HEK293T (cell line): ENCODE measurements around the gene INKA2.

Source experiments
- CTCF ChIA-PET: fragments of 350-600 bp; formaldehyde crosslinking; extraction: SDS; loops from one replicate; lab custom pipeline; 2021; ENCODE audit warnings: antibody characterized with exemption, inconsistent platforms; lab: Yijun Ruan, JAX
- POLR2A ChIA-PET: fragments of 350-600 bp; formaldehyde crosslinking; extraction: SDS; loops from one replicate; lab custom pipeline; 2020; ENCODE audit warnings: antibody characterized with exemption, inconsistent platforms; lab: Yijun Ruan, JAX
- DNase-seq: peaks from one replicate; pipeline ENCODE4 v3.0.0; 2012; ENCODE audit warnings: mixed read lengths; ENCODE audit errors: extremely low spot score
- ARNT ChIP-seq: fragments of 450-650 bp; IDR thresholded peaks from 2 replicates; pipeline ENCODE4 v1.6.1; 2017; ENCODE audit warnings: mild to moderate bottlenecking
- BHLHE40 ChIP-seq: fragments of 450-650 bp; IDR thresholded peaks from 2 replicates; pipeline ENCODE4 v1.6.1; 2016; ENCODE audit warnings: mild to moderate bottlenecking, moderate library complexity, borderline replicate concordance
- CTBP1 ChIP-seq: fragments of 450-650 bp; IDR thresholded peaks from 2 replicates; pipeline ENCODE4 v1.6.1; 2016; ENCODE audit warnings: borderline replicate concordance
- ELF4 ChIP-seq: fragments of 450-650 bp; IDR thresholded peaks from 2 replicates; pipeline ENCODE4 v1.6.1; 2017; ENCODE audit warnings: antibody characterized with exemption
- FOXA1 ChIP-seq: fragments of 450-650 bp; IDR thresholded peaks from 2 replicates; pipeline ENCODE4 v1.6.1; 2016; ENCODE audit warnings: mild to moderate bottlenecking
- FOXK2 ChIP-seq: fragments of 450-650 bp; IDR thresholded peaks from 2 replicates; pipeline ENCODE4 v1.6.1; 2016; ENCODE audit warnings: mild to moderate bottlenecking
- FOXM1 ChIP-seq: fragments of 450-650 bp; IDR thresholded peaks from 2 replicates; pipeline ENCODE4 v1.6.1; 2017; ENCODE audit warnings: mild to moderate bottlenecking, borderline replicate concordance
- HDGF ChIP-seq: fragments of 450-650 bp; IDR thresholded peaks from 2 replicates; pipeline ENCODE4 v1.6.1; 2017; ENCODE audit warnings: antibody characterized with exemption, borderline replicate concordance
- L3MBTL2 ChIP-seq: fragments of 450-650 bp; conservative IDR thresholded peaks from 2 replicates; pipeline ENCODE4 v1.6.1; 2016; ENCODE audit warnings: mild to moderate bottlenecking
- LEF1 ChIP-seq: fragments of 450-650 bp; IDR thresholded peaks from 2 replicates; pipeline ENCODE4 v1.6.1; 2017; ENCODE audit warnings: mild to moderate bottlenecking, borderline replicate concordance
- NFRKB ChIP-seq: fragments of 450-650 bp; IDR thresholded peaks from 2 replicates; pipeline ENCODE4 v1.6.1; 2016; ENCODE audit warnings: mild to moderate bottlenecking, moderate library complexity
- PKNOX1 ChIP-seq: fragments of 450-650 bp; IDR thresholded peaks from 2 replicates; pipeline ENCODE4 v1.6.1; 2016
- SP1 ChIP-seq: fragments of 450-650 bp; IDR thresholded peaks from 2 replicates; pipeline ENCODE4 v1.6.1; 2017
- SUZ12 ChIP-seq: fragments of 450-650 bp; IDR thresholded peaks from 2 replicates; pipeline ENCODE4 v1.6.1; 2016; ENCODE audit warnings: mild to moderate bottlenecking
- TARDBP ChIP-seq: fragments of 450-650 bp; IDR thresholded peaks from 2 replicates; pipeline ENCODE4 v1.6.1; 2016
- ZNF384 ChIP-seq: fragments of 450-650 bp; IDR thresholded peaks from 2 replicates; pipeline ENCODE4 v1.6.1; 2016

The INKA2 gene

GRCh38 chr1:111719135-111719534, 20.1 kb downstream of the INKA2 start:
- DNase-seq: no peak
- POLR2A ChIA-PET: interaction anchor here (0.7 to 1.3 kb wide), 2 partner anchors 17 to 211 kb away, joined by 3 to 6 read pairs; no protein-coding TSS in a partner anchor
- TF ChIP-seq TARDBP: no peak
- no peak for TF ChIP-seq CTBP1
- TF ChIP-seq L3MBTL2: no peak
- TF ChIP-seq HDGF: no peak
- TF ChIP-seq FOXM1: no peak
- no peak for TF ChIP-seq SP1
- no peak for TF ChIP-seq NFRKB
- no peak for TF ChIP-seq PKNOX1
- TF ChIP-seq ELF4: no peak
- TF ChIP-seq FOXA1: no peak
- CTCF ChIA-PET: no interaction called here

GRCh38 chr1:111717450-111717849, 21.7 kb downstream of the INKA2 start:
- POLR2A ChIA-PET: no interaction called here
- no peak for DNase-seq
- CTCF ChIA-PET: no interaction called here
- no peak for TF ChIP-seq HDGF
- TF ChIP-seq PKNOX1: no peak
- TF ChIP-seq ZNF384: no peak
- no peak for TF ChIP-seq BHLHE40
- no peak for TF ChIP-seq SP1
- no peak for TF ChIP-seq FOXM1
- TF ChIP-seq FOXA1: no peak
- no peak for TF ChIP-seq LEF1
- TF ChIP-seq CTBP1: no peak
- TF ChIP-seq ELF4: no peak
- no peak for TF ChIP-seq SUZ12
- TF ChIP-seq L3MBTL2: no peak
- TF ChIP-seq NFRKB: no peak
- no peak for TF ChIP-seq ARNT
- no peak for TF ChIP-seq FOXK2
- TF ChIP-seq TARDBP: no peak

DNA sequence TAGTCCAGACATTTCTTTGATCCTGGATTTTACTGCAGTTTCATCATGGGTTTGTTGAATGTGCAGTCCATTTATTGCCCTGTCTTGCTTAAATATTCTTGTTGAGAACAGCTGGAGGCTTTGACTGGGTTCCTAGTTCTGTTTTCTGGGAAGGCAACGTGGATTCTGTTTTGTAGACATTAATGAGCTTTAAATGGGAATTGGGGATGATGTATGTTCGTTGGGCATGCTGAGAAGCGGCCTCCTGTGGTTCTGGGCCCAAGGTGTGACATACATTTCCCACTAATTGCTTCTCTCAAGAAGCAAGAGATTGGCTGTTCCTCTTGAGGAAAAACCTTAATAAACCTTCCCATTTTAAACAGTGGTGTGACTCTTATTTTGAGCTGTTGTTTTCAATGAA, 22.9 kb downstream of the INKA2 start:
- no peak for DNase-seq
- no peak for TF ChIP-seq ARNT
- no peak for TF ChIP-seq TARDBP
- TF ChIP-seq CTBP1: no peak
- TF ChIP-seq LEF1: no peak
- no peak for TF ChIP-seq SP1
- TF ChIP-seq PKNOX1: no peak
- POLR2A ChIA-PET: interaction anchor here (1.2 kb wide), 1 partner anchor 39 kb away, joined by 4 read pairs; no protein-coding TSS in a partner anchor
- CTCF ChIA-PET: interaction anchor here (2.6 to 4.2 kb wide), 3 partner anchors 31 to 52 kb away, joined by 10 to 28 read pairs (median 17); no protein-coding TSS in a partner anchor

DNA sequence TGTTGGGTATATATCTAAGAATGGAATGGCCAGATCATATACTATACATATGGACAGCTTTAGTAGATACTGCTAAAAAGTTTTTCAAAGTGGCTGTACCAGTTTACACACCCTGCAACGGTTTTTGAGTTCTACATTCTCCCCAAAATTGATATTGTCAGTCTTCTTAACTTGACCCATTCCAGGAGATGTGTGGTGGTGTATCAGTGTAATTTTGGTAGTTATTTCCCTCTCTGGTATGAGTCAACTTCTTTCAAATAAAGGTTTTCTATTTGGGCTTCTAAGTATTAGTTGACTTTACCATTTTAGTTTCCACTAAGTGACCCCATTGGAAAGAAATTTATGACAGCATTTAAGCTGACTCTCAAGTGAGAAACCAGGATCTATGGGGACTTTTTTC, 29.2 kb downstream of the INKA2 start:
- CTCF ChIA-PET: no interaction called here
- POLR2A ChIA-PET: interaction anchor here (2.1 kb wide), 1 partner anchor 29 kb away, joined by 6 read pairs; the partner anchor contains the start of gene INKA2

DNA sequence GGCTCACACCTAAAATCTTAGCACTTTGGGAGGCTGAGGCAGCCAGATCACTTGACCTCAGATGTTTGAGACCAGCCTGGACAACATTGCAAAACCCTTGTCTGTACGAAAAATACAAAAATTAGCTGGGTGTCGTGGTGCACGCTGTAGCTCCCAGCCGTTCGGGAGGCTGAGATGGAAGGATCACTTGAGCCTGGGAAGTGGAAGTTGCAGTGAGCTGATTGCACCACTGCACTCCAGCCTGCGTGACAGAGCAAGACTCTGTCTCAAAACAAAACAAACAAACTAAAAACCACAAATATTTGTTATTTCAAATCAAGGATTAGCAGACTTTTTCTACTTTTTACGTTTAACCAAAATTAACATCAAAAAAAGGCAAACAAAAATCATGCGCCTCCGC, 31.3 kb downstream of the INKA2 start:
- CTCF ChIA-PET: no interaction called here

More for the DNA sequence above, 29.2 kb downstream of the INKA2 start:
- no peak for TF ChIP-seq HDGF
- TF ChIP-seq FOXK2: no peak
- TF ChIP-seq NFRKB: no peak
- DNase-seq: no peak

GRCh38 chr1:111706921-111707320, 32.3 kb downstream of the INKA2 start:
- ChIA-PET POLR2A (no interaction called here), CTCF (no interaction called here)
- no peak for DNase-seq
- TF ChIP-seq BHLHE40: no peak

More for the DNA sequence above, 31.3 kb downstream of the INKA2 start:
- TF ChIP-seq PKNOX1: no peak
- no peak for TF ChIP-seq FOXK2
- no peak for TF ChIP-seq BHLHE40
- TF ChIP-seq FOXA1: no peak
- TF ChIP-seq TARDBP: no peak
- POLR2A ChIA-PET: no interaction called here
- DNase-seq: no peak

DNA sequence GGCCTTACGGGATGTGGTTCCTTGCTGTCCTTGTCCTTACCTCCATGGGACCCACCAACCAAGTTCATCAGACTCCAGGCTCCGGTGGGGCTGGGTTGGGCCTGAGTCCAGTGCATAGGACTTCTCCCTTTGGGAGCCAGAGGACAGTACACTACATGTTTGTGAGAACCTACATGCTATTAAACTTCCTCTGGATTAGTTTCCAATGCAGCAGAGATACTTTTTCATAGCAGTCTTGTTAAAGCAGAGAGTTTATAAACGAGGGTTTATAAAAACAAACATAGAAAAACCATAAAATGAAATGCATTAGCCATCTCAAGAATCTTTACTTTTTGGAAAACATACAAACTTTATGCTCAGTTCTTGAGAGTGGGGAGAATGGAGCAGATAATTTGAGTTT, 33.4 kb downstream of the INKA2 start:
- TF ChIP-seq NFRKB (no peak), PKNOX1 (no peak), ARNT (no peak), FOXA1 (no peak), L3MBTL2 (no peak), ELF4 (no peak), SP1 (no peak), CTBP1 (no peak), LEF1 (no peak), HDGF (no peak), TARDBP (no peak), FOXM1 (no peak), ZNF384 (no peak), BHLHE40 (no peak), FOXK2 (no peak), SUZ12 (no peak)
- ChIA-PET POLR2A (interaction anchor here (1.0 kb wide), 1 partner anchor 49 kb away, joined by 3 read pairs; no protein-coding TSS in a partner anchor), CTCF (no interaction called here)
- DNase-seq: no peak
